HuH-7 (cell line): ENCODE measurements around the gene NFE2.
"Not testable (repeated sequence)": the region's sequence is repeated elsewhere in the genome, so short reads cannot be mapped to it uniquely, and the experiment has no call there.

Experiments used
- DNase-seq: peaks from one replicate; pipeline ENCODE4 v3.0.0; 2011; ENCODE audit warnings: low spot score

NFE2 gene

DNA sequence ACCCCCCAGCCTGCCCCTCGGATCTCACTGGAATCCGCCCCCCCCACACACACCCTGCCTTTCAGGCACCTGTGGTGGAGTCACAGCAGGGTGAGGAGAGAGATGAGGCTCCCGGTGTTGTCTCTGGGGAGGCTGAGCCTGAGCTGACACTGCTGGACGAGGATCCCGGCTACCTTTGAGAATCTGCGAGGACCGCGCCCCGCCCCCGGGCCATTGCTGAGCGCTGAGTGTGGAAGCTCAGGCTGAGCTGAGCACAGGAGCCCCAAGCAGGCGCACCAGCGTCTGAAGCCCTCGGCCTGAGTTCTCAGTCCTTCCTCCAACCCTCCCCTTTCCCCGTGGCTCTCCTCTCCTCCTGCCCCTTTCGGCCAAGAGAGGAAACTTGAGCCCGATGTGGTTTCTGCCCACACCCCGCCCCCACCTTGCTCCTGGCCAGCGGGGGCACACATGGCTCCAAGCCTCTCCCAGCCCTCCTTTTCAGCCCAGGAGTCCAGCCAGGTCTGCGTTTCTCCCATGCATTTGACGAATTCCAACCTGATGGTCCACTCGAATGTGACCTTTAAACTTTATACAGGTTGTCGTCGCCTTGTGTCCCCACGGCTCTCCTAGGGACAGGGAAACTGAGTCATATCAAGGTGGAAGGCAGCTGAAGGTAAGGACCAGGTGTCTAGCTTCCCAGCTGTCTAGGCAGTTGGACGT, at the start of gene NFE2:
Gene NFE2 (minus strand): TSS at position 284 of the 696 bp plus-strand sequence. CDS start 5,767 bp downstream, outside the sequence.
- DNase-seq, result peak; percentile 58

DNA sequence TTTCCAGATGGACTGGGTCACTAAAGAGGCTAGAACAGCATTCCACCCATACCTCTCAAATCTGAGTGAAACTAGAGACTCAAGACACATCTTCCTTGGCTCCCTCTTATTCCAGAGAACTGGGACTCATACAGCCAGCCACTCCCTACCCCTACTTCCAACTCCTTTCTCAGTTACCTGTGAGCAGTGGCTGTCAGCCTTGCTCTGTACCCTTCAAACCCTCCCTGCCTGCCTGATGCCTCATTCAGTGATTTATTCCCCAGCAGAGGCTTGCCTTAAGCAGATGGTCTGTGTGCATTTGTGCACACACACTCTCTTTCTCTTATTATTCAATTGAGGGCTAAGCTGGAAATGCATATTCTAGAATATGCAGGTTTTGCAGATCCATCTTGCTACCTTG, 48.9 kb upstream of the NFE2 start:
- DNase-seq, result no peak

DNA sequence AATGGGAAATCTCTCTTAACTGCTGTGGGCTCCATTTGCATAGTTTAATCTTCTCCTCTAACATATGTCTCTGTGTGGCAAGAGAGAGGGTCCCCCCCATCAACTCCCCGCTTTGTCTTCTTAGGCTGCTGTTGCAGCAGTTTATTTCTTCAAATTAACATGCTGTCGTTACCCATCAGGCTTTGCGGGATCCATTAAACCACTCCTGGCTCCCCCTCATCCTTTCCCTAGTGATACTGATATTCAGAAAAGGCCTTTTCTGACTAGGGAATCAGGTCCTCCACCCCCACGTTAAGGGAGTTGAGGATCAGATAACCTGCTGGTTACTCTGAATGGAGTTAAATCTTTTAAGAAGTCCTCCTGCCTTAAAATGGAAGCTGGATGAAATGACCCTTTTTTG, 48.2 kb upstream of the NFE2 start:
- DNase-seq, result no peak

DNA sequence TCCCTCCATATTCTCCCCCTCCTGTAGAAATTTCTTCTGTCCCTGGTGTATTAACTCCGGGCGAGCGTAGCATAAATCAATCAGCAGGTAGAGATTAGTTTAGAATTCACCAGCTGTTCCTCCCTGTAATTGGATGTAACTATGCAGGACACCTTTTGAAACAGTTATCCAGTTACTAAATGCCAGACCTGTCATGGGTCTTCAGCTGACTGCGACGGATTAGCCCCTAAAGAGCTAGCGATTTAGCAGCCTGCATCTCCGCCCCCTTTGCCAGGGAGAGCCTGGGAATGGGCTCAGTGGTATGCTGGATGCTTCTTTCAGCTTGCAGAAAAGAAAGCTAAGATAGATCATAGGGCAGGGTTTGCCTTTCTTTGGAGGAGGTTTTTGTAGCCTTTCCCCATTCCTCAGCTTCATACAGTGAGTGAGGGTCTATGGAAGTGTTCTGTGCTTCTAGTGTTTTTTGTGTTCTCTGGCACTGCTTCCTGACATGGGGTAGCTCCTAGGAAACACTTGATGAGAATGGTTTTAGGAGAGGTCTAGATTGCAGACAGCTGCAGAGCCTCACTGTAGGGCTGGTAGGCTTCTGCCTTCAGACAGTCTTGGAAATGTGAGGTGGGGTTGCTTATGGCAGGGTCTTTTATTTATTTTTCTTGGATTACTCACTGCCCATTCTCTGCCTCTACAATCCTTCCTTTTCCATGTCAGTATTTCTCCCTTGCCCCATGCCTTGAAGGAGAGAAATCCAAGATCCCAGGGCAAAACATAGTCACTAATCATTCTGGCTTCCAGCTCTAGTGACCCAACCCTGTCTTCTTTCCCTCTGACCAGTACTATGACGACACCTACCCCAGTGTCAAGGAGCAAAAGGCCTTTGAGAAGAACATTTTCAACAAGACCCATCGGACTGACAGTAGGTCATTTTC, 40.8 kb upstream of the NFE2 start:
- DNase-seq, result no peak

DNA sequence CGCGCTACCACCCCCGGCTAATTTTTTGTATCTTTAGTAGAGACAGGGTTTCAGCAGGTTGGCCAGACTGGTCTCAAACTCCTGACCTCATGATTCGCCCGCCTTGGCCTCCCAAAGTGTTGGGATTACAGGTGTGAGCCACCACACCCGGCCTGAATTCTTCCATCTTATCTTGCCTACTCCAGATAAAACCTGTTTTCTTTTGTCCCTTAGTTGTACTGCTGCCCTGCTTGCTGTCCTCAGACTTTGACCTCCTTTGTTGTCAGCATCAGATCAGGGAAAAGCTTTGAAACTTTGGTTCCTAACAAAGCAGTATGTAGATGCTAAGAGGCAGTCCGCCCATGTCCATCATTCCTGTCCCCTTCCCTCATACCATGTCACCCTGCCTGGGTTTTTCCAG, 40.0 kb upstream of the NFE2 start:
- DNase-seq, result no peak

DNA sequence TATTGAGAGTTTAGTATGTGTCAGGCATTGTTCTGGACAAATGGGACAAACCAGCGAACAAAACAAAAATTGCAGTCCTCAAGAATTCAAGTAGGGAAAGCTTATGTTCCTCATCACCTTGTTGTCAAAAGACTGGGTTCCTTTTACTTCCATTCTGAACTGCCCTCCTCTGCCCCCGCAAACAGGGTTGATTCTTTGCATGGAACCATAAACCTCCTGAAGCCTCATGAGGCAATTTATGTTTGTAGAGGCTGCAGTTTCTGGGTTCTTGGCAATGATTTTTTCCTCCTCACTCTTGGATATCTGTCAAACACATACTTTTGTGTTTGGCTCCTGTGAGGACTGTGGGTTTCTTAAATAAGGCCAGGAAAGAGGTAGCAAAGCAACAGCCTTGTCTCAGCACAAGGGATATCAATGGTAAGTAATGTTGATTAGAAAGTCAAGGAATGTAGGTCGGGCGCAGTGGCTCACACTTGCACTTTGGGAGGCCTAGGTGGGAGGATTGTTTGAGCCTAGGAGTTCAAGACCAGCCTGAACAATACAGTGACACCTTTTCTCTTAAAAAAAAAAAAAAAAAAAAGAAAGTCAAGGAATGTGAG, 38.0 kb upstream of the NFE2 start:
- no peak for DNase-seq

DNA sequence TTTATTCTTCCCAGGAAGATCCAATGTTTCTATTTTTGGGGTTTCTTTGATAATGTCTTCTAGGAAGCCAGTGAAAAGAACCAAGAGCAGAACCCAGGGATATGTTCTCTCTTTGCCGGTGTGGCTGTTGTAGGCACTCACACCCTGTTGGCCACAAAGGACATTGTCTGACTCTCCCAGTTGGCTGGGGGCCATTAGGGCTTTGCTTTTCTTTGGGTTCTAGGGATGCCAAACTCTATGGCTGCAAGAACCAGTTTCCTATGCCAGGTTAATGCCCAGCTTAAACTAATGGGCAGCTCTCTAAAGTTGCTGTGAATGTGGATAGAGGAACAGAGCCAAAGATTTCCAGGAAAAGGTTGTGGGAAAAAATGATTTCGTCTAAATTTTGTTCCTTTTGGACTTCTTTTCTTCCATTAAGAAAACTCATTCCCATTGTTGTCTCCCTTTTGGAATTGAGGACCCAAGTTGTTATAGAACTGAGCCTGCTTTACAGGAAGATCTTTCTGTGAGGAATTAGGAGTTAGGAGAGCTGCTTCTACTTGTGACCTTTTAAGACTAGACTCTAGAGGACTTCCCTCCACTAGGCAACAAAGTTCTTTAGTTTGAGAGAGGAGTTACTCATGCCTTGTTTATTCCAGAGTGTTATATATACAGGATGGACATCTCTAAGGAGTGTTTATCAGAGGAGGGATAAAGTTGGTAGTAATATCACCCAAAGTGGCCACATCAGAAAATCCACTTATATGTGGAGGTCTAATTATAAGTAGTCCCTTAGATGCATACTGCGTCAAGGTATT, 37.2 kb upstream of the NFE2 start:
- DNase-seq, result no peak

DNA sequence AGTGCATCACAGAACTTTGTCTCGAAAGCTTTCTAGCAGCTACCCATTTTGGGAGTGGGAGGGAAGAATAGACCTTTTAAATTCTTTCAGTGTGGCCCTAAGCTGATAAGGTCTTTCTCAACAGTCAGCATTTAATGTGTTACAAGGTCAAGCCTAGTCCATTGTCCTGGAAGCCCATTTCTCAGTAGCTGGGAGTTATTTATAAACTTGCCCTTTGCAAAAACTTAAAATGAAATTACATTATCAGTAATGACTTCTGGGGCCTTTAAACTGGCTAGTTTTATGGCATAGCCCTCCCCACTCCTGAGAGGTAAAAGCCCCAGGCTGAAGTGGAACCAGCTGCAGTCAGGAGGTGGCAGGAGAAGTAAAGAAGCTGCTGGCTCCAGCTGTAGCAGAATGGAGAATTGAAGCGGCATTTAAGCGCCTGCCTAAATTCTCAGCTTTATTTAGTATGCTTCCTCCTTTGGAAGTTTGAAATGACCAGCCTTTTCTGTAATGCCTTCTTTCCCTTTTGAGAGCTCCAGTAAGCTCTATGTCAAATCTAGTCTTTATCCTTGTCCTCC, 36.5 kb upstream of the NFE2 start:
- DNase-seq, result no peak

DNA sequence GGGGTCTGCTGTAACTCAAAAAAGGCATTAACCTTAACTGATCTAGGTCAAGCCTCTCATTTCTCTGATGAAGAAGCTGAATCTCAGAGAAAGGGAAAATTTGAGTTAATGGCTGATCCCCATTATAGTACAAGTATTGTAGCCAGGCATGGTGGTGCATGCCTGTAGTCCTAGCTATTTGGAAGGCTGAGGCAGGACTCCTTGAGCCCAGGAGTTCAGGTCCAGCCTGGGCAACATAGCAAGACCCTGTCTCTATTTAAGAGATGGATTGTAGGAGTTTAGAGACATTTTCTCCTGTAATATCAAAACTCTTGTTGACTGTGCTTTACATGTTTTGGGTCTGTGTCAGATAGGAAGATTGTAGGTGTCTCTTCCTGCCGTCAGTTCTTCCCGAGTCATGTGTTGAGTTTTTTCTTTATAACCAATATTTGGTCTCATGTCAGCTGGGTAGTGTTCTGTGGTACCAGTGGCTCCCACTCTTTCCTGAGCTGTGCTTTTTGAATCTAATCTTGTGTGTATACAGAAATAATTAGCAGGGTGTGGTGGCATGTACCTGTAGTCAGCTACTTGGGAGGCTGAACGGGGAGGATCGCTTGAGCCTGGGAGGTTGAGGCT, 32.7 kb upstream of the NFE2 start:
- no peak for DNase-seq

DNA sequence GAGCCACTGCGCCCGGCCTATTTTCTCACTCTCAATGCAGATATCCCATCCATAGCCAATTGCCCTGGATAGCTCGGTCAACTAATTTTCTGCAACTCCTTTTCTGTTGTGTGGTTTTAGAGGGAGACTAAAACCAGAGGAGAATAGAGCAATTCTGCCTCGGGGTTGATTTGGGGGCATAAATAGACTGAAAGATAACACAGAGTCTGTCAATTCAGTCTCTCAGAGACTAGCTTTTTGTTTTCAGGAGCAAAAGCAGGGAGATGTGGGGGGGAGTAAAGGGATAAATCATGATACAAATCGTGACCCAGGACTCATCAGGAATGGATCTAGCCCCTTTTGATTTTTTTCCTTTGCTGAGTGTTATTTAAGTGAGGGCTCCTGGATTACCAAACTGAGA, 30.6 kb upstream of the NFE2 start:
- DNase-seq, result no peak

DNA sequence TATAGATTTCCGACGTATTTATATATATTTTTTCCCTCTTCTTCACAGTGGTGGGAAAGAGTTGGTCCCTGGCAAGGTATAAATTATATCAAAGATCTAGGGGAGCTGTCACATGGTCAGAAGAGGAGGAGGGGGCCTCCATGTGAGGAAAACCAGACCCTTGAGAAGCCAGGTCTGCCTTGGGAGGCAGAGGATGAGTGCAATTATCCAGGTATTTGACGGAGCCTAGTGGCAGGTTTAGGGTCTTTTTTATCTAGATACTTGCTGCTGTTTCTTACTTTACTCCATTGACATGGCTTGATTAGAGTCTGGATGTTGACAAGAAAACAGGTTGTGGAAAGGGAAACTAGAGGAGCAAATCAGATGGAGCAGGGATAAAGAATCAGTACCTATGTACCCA, 29.6 kb upstream of the NFE2 start:
- DNase-seq, result no peak

DNA sequence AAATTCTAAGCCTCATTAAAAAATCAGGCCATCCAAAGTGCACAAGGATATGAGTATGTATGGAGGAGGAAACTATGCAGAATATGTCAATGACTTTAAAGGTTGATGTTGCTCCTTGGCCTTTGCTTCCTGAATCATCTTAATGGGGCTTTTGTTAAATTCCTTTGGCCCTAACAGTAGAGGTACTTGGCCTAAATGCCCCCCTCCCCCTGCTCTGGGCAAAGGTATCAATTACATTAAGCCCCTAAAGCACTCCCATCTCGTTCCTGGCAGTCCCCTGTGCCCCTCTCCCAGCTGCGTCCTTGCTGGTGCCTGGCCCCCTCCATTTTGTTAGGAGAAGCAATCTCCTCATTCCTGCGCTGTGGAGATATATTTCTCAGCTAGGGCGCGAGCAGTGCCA, 28.9 kb upstream of the NFE2 start:
- no peak for DNase-seq

DNA sequence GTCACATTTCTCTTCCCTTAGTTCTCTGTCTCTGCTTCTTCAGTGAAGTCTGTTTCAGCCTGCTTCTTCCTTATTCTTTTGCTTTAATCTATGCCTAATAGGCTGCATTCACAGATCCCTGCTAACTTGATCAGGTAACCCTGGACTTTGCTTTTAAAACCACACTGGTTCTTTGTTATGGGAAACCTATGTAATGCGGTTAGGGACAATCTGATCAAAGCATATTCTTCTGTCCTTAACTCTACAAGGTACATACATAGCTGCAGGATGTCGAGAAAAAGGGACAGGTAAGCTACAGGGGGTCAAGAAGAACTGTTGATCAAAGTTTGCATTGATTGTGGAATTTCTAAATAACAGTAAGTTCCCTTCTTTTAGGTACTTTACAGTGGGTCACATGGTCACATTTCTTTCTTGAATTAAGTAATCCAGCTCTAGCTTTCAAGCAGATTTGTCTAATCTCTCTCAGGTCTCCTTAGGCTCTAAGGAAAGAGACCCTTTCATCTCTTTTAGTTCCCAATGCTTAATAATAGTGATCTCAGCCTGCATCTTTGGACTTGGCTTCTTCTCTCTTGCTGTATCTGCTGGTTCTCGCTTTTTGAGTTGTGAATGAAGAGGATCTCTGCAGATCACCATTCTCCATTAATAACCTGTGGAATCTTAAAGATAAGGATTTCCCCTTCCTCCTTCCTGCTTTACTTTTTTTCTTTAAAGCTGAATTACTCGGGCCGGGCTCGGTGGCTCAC, 28.0 kb upstream of the NFE2 start:
- DNase-seq, result no peak

DNA sequence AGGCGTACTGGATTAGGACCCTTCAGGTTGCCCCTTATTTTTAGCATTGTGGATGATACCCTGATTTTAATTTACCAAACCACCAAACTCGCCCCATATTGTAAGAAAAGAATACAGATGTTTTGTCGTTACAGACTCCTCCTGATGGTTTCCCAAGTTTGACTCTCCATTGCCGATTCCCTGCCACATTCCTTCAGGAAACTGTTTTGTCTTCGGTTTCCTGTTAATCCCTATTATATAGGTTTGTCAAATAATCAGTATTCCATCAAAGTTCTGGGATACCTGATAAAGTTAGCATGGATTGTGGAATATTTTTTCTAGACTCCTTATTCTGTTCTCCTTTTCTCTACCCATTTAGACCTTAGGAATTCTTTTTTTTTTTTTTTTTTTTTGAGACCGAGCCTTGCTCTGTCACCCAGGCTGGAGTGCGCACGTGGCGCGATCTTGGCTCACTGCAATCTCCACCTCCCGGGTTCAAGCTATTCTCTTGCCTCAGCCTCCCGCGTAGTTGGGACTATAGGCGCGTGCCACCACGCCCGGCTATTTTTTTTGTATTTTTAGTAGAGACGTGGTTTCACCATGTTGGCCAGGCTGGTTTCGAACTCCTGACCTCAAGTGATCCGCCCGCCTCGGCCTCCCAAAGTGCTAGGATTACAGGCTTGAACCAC, 24.8 kb upstream of the NFE2 start:
- not testable (repeated sequence) for DNase-seq

DNA sequence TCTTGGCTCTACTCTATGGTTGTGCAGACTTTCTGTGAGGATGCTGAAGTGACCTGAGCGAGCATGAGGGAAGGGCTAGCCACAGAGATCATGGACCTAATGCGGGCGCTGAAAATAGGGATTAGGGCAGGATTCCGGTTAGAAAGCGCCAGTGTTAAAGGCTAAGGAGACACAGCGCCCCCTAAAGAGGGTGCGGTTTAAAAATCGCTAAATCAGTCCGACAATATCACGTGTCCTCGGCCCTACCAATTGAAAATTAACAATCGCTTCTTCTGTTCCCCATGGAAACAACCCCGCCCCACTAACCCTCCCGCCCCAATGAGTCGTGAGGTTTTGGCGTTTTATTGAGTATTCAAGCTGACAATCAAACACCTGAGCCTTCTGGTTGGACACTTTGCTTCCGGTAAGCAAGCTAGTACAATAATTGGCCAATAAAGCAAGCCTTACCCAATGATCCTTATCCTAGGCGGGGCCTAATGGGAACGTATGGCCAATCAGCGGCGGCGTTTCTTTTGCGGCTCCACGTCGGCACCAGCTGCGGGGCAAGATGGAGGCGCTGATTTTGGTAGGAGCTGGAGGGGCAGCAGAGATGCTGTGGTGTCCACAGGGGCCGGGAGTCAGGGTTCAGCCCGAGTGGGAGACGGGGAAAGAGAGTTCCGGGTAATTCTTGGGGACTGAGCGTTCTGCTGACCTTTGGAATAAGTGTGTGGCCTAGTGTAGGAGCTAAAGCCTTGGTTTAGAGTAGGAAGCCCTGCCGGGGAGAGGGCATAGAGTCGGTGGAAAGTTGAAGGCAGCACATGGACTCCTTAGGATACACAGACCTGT, 24.0 kb upstream of the NFE2 start, which contains the start of gene COPZ1:
Gene COPZ1 (plus strand): TSS at position 515 of the 825 bp plus-strand sequence. CDS start 33 bp downstream, at position 548.
- DNase-seq, result peak; percentile 82

DNA sequence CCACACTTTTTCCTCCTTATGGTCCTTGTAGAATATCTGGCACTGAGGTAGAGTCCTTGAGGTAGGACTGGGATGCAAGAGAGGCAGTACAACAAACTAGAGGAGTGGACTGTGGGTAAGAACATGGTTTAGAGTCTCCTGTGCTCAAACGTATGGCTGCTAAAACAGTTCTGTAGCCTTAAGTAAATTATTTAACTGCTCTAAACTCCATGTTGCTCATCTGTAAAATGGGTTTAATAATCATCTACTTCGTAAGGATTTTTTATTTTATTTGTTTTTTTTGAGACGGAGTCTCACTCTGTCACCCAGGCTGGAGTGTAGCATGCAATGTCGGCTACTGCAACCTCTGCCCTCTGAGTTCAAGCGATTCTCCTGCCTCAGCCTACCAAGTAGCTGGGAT, 20.5 kb upstream of the NFE2 start:
- no peak for DNase-seq

DNA sequence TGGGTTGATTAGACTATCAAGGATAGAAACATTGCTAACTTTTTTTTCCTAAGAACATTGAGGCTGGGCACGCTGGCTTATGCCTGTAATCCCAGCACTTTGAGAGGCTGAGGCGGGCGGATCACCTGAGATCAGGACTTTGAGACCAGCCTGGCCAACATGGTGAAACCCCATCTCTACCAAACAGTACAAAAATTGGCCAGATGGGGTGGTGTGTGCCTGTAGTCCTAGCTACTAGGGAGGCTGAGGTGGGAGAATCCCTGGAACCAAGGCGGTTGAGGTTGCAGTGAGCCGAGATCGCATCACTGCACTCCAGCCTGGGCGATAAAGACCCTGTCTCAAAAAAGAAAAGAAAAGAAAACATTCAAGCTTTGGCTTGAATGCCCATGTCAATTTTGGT, 11.5 kb upstream of the NFE2 start:
- not testable (repeated sequence) for DNase-seq

DNA sequence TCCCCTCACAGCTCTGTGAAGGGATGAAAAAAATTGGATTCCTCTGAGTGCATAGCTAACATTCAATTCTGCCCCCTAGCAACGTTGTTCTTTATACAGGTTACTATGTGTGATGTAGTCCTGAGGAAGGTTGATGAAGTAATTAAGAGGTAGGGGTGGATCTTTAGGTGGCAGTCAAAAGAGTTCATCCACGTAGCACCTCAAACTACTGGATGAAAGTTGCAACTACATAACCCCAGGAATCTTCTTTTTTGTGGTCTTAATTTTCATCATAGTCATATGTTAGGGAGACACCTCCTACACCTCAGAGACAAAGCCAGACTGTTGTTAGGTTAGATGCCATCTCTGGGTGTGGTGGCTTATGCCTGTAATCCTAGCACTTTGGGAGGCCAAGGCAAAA, 10.2 kb upstream of the NFE2 start:
- DNase-seq, result no peak
